Uterus (tissue), 4 donors: ENCODE results near the gene CDH4. TPM values are rescaled to one million over a fixed set of nuclear protein-coding genes. Genes with fewer than 3 reads are reported as not detected.

Experiments used
- DNase-seq, 2 donors: peaks; one replicate each; pipeline ENCODE4 v3.0.0-alpha.2; 2019 to 2020
- H3K27ac ChIP-seq, 2 donors: fragments of 200-600 bp; sonication (generic); 1 replicate in 1 of 2; 2 replicates in 1 of 2; pipeline ENCODE4 v1.5.1; 2016 to 2018
- H3K27me3 ChIP-seq, 2 donors: fragments of 200-600 bp; sonication (generic); one replicate each; pipeline ENCODE4 v1.5.1; 2018 to 2019; ENCODE audit warnings: control low read depth in 1 of 2
- H3K36me3 ChIP-seq, 2 donors: fragments of 200-600 bp; sonication (generic); one replicate each; pipeline ENCODE4 v1.5.1; 2019; ENCODE audit warnings: control low read depth in 1 of 2
- H3K4me1 ChIP-seq, 2 donors: fragments of 200-600 bp; sonication (generic); one replicate each; pipeline ENCODE4 v1.5.1; 2018 to 2019; ENCODE audit warnings: control low read depth in 1 of 2
- H3K4me3 ChIP-seq, 2 donors: fragments of 200-600 bp; sonication (generic); 1 replicate in 1 of 2; 2 replicates in 1 of 2; pipeline ENCODE4 v1.5.1; 2018 to 2019; ENCODE audit warnings: mild to moderate bottlenecking in 1 of 2
- H3K9me3 ChIP-seq, 2 donors: fragments of 200-600 bp; sonication (generic); one replicate each; pipeline ENCODE4 v1.5.1; 2019; ENCODE audit warnings: control low read depth in 1 of 2
- POLR2A ChIP-seq, 2 donors: fragments of 450-650 bp; IDR thresholded peaks; one replicate each; pipeline ENCODE4 v1.6.1; 2016; ENCODE audit warnings: antibody characterized with exemption in 2 of 2, mild to moderate bottlenecking in 1 of 2, moderate library complexity in 1 of 2
- intact Hi-C: fragments of 100-400 bp; cut with DNase I; formaldehyde crosslinking; loops from one replicate; pipeline ENCODE4 v1.15.1; 2023; ENCODE audit warnings: low total_unique reads
- total RNA-seq, 4 donors: library from RNA; depleted of rRNA in 3 of 4; stranded (reverse); fragments of >200 nt in 3 of 4; gene quantifications; one replicate each; pipeline versions ENCODE4 v1.1.0 to v1.2.4, GENCODE V29; 2014 to 2023
- TF ChIP-seq, protein P1 (sequence below), 4 experiments: fragments of 200-600 bp in 2 of 4; fragments of 450-650 bp in 2 of 4; sonication (generic) in 2 of 4; IDR thresholded peaks; one replicate each; pipeline ENCODE4 v1.5.1; 2016 to 2019; ENCODE audit warnings: antibody characterized with exemption in 4 of 4, mild to moderate bottlenecking in 2 of 4, moderate library complexity in 1 of 4
- donor health status: DM: yes; HTN: yes; CAD: no.

Gene CDH4
- total RNA-seq, 4 donors from 2014 or later, result under 0.01 to 0.55 TPM; not detected in 2

DNA sequence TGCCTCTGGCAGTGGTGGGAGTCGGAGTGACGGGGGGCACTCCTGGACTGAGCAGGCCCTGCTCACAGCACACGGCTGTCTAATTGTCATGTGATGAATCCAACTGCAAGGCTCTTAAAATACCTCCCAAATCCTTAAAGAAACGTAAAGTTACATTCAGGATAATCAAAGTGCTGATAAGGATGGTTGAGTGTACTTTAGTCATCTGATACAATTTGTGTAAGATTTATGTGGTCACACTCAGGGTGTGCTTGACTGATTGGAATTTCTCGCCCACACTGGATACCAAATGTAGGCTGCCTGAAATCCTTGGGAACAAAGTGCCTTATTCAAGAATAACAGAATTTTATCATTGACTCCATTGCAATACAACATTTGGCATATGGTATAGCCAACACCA lies 238.7 kb downstream of the CDH4 start:
- Histone ChIP-seq H3K27ac (no peak overlapping the region), H3K4me1 (no peaks in the 10 kb centered on the region), H3K36me3 (no peaks in the 10 kb centered on the region), H3K27me3 (no peaks in the 10 kb centered on the region), H3K9me3 (no peaks in the 10 kb centered on the region), H3K4me3 (no peak overlapping the region)
- no peak for TF ChIP-seq POLR2A (IDR thresholded peaks at IDR 0.05)
- TF ChIP-seq, protein P1, sequence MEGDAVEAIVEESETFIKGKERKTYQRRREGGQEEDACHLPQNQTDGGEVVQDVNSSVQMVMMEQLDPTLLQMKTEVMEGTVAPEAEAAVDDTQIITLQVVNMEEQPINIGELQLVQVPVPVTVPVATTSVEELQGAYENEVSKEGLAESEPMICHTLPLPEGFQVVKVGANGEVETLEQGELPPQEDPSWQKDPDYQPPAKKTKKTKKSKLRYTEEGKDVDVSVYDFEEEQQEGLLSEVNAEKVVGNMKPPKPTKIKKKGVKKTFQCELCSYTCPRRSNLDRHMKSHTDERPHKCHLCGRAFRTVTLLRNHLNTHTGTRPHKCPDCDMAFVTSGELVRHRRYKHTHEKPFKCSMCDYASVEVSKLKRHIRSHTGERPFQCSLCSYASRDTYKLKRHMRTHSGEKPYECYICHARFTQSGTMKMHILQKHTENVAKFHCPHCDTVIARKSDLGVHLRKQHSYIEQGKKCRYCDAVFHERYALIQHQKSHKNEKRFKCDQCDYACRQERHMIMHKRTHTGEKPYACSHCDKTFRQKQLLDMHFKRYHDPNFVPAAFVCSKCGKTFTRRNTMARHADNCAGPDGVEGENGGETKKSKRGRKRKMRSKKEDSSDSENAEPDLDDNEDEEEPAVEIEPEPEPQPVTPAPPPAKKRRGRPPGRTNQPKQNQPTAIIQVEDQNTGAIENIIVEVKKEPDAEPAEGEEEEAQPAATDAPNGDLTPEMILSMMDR (IDR thresholded peaks at IDR 0.05), result no peak
- intact Hi-C loops, result no loop called here
- DNase-seq, result no peak

GRCh38 chr20:61492065-61492464 lies 240.0 kb downstream of the CDH4 start:
- Histone ChIP-seq H3K4me1 (no peaks in the 10 kb centered on the region), H3K4me3 (no peak overlapping the region), H3K9me3 (no peaks in the 10 kb centered on the region), H3K27ac (no peak overlapping the region), H3K27me3 (no peaks in the 10 kb centered on the region), H3K36me3 (no peaks in the 10 kb centered on the region)
- intact Hi-C loops, result no loop called here
- no peak for DNase-seq
- TF ChIP-seq, protein P1 (IDR thresholded peaks at IDR 0.05), result no peak
- no peak for TF ChIP-seq POLR2A (IDR thresholded peaks at IDR 0.05)

- TF ChIP-seq, protein P1 (IDR thresholded peaks at IDR 0.05), result no peak
- TF ChIP-seq POLR2A (IDR thresholded peaks at IDR 0.05), result no peak
- Histone ChIP-seq H3K27me3 (no peaks in the 10 kb centered on the region), H3K36me3 (no peaks in the 10 kb centered on the region), H3K27ac (no peak overlapping the region), H3K4me1 (no peaks in the 10 kb centered on the region), H3K9me3 (no peaks in the 10 kb centered on the region), H3K4me3 (no peak overlapping the region)
- intact Hi-C loops, result no loop called here
- DNase-seq, result no peak
These were observed 241.8 kb downstream of the CDH4 start for GRCh38 chr20:61493798-61494305.

DNA sequence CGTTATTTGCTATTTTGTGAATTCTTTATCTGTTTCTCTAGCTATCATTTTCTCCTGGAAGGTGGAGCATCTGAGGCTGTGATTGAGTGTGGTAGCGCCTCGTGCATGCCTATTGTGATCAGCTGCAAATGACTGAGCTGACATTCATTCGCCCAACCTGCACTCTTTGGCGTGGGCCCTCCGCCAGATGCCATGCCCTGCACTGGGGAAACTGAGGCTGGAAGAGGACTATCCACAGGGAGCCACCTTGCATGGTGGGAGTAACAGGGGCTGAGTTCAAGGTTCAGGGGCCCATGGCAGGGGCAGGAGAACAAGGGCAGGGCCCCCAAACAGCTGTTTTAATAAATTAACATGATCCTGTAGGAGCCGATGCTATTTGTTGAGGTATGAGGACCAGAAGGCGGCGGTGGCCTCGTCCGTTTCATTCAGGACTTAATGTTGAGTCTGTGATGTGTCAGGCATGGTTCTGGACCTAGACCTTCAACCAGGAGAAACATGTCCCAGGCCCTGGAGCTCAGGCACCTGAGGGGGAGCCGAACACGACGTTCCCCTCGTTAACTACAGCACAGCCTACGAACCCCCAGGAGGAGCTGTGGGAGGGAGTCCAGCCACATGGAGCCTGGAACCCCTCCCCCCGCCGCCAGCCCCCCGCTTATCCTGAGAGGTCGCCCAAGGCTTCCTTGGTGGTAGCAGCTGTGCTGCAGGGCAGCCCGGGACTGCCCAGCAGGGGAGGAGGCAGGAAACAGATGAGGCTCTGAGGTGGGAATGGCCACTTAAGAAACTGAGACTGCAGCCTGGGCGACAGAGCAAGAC lies 242.9 kb downstream of the CDH4 start:
- intact Hi-C loops, result no loop called here
- no peaks in the 10 kb centered on the region for H3K4me1 ChIP-seq
- DNase-seq, result no peak
- H3K4me3 ChIP-seq, result no peak overlapping the region
- no peaks in the 10 kb centered on the region for H3K27me3 ChIP-seq
- H3K9me3 ChIP-seq, result no peaks in the 10 kb centered on the region
- no peaks in the 10 kb centered on the region for H3K36me3 ChIP-seq
- no peak for TF ChIP-seq POLR2A (IDR thresholded peaks at IDR 0.05)
- TF ChIP-seq, protein P1 (IDR thresholded peaks at IDR 0.05), result no peak
- H3K27ac ChIP-seq, result no peak overlapping the region

DNA sequence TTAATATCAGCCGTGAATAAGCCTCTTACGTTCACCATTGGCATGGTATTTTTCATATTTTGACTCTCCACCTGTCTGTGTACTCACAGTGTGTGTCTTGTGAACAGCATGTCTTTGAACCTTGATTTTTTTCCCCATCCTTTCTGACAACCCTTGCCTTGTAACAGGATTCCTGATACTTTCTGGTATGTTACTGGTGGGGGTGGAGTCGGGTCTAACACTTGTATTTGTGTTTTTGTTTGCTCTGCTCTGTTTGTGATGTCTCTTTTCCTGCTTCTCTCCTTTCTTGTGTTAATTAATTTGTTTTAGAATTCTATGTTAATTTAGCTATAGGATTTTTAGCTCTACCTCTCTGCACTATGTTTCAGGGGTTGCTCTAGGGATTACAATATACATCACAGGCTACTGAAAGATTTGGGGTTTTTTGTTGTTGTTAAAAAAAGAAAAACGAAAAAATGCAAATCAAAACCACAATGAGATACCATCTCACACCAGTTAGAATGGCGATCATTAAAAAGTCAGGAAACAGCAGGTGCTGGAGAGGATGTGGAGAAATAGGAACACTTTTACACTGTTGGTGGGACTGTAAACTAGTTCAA lies 245.1 kb downstream of the CDH4 start:
- no peaks in the 10 kb centered on the region for H3K9me3 ChIP-seq
- no peaks in the 10 kb centered on the region for H3K36me3 ChIP-seq
- H3K27ac ChIP-seq, result no peak overlapping the region
- no peaks in the 10 kb centered on the region for H3K27me3 ChIP-seq
- intact Hi-C loops, result no loop called here
- TF ChIP-seq POLR2A (IDR thresholded peaks at IDR 0.05), result no peak
- no peak overlapping the region for H3K4me3 ChIP-seq
- no peak for DNase-seq
- H3K4me1 ChIP-seq, result no peaks in the 10 kb centered on the region
